Activated naive CD4-positive, alpha-beta T cell treated with Interleukin-2 at 50 U/mL for 16 hours (primary cell): ENCODE measurements around the gene TIGD1.

ENCODE experiments used
- DNase-seq: peaks from one replicate; pipeline ENCODE4 v3.0.0-alpha.2; 2020

The TIGD1 gene

DNA sequence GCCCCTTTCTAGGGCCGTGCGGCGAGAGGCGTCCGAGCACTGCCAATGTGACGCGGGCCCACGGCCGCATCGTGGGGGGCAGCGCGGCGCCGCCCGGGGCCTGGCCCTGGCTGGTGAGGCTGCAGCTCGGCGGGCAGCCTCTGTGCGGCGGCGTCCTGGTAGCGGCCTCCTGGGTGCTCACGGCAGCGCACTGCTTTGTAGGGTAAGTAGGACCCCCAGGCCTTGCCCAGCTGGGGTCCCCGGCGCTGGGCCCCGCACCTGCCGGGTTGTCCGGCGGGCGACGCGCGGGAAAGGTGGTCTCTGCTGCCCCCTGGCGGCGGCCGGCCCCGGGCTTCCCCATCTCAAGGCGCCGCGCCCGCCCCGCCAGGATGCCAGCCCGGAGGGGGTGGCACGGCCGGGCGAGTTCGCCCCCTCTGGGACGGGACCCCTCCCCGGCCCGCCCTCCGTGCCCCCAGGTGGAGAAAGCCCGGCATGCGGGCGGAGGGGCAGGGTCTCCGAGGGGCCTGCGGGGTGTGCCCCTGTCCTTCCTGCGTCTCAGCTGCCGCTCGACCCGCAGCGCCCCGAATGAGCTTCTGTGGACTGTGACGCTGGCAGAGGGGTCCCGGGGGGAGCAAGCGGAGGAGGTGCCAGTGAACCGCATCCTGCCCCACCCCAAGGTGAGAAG is 28.3 kb downstream of the TIGD1 start:
- DNase-seq, result peak; percentile 68

DNA sequence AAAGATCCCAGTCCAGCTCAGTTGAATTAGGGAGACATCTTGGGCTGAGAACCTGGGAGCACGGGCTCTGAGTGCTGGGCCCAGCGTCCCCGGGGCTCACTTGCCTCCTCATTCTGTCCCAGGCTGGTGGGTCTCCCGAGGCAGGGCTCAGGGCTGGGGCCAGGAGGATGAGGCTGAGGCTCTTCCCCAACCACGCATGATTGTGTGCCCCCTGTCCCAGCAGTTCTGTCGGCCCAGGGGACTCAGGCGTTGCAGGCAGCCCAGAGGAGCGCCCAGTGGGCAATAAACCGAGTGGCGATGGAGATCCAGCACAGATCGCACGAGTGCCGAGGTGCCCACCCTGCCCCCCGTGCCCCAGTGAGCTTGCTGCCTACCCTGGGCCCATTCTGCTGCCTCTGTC is 29.3 kb downstream of the TIGD1 start:
- no peak for DNase-seq

DNA sequence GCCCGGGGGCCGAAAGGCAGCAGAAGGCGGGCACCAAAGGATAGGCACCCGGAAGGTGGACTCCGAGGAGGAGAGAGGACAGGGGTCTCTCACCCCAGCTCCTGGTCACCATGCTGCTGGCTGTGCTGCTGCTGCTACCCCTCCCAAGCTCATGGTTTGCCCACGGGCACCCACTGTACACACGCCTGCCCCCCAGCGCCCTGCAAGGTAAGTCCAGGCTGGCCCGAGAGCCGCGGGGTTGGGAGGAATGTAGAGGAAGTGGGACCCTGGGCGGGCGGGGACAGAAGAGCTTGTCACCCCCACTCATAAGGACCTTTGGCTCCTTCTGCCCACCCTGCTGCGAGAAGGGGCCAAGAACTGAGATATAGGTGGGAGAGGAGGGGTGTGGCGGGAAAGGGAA is 29.9 kb downstream of the TIGD1 start:
- no peak for DNase-seq

DNA sequence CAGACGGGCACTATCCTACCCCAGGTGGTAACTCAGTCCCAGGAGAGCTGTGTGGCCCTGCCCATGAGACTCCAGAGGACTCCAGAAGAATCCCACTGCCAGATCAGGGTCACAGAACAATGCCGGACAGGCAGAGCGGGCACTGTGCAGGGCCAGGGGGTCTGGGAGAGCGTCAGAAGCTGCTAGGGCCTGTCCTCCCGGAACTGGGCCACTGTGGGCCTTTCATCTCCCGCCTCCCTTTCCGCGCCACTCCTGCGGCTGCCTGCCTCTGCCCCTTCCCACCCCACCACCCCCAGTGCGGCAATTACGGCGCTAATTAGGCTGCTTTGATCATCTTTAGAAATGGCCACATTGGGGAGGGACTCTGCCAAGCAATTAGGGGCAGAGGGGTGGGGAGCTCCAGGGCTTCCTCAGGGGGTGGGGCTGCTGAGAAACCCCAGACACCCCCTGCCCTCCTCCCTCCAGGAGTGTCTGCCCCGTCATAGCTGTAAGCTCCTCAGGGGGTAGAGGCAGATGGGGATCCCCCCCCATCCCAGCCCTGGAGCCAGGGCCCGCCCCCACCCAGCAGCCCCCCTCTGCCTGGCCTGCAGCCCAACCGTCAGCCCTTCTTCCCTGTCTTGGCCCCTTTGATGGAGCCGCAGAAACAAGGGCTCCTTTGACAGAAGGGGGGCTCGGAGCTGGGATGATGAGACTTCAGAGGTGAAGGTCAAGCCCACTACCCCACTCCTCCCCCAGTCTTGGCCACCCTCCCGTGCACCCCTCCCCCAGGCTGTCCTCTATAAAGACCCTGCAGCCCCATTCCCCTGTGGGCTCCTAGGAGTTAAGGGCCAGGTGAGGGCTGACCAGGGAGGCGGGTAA is 30.5 kb downstream of the TIGD1 start, which contains the start of gene PRSS56:
PRSS56 (plus strand) TSS at position 808 of the 858 bp plus-strand sequence. CDS start 211 bp downstream, outside the sequence.
- no peak for DNase-seq

DNA sequence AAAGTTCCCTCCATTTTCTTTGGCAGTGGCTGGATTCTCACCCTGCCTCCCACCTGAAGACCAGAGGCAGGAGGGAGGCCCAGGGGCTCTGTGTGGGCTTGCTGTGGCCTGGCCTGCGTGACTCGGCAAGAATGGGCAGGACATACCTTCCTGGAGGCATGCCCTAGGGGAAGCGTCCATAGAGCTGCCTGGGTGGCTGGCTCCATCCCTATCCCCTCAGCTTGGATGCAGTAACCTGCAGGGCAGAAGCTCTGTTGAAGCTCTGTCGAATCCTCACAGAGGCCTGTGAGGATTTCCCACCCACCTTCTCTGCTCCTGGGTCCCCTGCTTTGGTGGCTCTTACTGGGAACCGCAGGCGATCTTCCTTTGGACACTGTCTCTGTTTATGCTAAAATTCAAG is 31.5 kb downstream of the TIGD1 start:
- no peak for DNase-seq

DNA sequence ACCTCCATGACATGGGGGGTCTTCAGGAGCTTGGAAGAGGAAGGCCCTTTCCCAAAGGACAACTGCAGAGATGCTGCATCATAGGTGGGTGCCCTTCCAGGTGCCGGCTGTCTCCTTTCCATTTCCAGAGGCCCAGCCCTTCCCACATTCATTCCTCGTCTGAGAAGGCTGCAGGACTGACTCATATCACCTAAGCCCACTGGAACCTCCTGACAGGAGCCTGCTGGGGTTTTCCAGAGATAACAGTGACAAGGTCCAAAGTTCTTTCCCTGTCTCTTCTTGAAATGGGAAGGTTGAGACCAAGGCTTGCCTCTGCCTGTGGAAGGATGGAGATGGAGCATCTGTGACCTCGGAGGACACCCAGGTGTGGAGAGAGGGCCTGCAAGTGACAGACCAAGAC is 33.8 kb downstream of the TIGD1 start:
- DNase-seq, result no peak

DNA sequence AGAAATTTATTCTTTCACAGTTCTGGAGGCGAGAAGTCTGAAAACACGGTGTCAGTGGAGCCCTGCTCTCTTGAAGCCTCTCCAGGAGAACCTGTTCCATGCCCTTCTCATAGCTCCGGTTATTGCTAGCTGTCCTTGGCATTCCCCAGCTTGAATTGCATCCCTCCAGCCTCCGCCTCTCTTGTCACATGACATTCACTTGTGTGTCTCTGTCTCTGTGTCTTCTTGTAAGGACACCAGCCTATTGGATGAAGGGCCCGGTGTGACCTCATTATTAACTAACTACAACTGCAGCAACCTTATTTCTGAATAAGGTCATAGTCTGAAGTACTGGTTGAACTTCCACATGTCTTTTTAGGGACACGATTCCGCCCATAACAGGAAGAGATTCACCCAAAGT is 34.7 kb downstream of the TIGD1 start:
- no peak for DNase-seq

DNA sequence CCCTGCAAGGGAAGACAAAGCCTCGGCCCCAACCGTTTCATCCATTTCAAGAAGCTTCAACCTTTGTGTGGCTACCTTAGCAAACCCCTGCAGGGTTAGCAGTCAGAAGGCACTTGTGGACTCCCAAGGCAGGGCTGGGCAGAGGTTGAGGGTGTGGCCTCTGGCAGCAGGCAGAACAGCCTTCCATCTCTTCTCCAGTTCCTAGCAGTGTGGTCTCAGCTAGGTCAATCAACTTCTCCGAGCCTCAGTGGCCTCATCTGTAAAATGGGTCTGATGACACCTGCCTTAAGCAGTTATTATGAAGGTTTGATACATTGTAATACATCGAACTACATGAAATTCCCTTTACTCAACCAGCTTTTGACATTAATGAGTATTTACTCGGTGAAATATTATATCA is 37.0 kb downstream of the TIGD1 start:
- DNase-seq, result no peak

DNA sequence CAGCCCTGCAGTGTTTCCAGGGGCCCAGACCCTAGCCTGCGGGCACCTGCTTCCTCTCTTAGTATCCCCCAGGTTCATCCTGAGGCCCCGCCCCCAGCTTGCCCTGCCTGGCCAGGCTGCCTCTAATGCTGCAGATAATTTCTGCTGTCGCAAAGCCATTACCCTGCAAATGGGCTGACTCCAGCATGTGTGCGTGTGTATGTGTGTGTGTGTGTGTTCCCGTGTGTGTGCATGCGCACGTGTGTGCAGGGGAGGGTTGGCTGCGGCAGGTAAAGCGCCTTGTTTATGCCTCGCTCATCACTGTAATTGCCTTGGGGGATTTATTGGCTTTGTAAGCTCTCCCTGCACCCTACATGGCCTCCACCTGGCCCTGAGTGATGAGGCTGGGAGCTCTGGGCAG is 37.8 kb downstream of the TIGD1 start:
- DNase-seq, result no peak

DNA sequence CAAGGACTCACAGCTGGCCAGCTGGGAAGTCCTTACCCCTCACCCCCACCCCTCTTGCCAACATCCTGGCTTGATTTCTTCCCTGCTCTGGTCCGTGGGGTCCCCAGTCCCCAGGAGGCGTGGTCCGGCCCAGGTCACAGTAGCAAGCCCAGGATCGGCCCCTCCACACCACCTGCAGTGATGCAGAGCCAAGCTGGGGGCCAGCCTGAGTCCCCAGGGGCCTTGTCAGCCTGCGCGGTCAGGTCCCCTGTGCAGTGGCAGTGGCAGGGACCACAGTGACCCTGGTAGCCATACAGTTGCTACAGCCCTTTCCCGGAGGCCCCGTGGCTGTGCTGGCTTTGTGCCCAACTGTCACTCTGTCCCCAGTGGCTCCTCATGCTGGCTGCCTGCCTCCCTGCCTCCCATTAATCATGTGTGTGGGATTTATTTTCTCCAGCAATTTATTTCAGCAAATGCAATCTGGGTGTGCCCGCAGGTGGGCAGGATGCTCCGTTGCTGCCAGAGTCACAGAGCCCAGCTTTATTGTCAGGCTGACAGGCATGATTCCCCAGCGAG is 38.9 kb downstream of the TIGD1 start:
- no peak for DNase-seq

DNA sequence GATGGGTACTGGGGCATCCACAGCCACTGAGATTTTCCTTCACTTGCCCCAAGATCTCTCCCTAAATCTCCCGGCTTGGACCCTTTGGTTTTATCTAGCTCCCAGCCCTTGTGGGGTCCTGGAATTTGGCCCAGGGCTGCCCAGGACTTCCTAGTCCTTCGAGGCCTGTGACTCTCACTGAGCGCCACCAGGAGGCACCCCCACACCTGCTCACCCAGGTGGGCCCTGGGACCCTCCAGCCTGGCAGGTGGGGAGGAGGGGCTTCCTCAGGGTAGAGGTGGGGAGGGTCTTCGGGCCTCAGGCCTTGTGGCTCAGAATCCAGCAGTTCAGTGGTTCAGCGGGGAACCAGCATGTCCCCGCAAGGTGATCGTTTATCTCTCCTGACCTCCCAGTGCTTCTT is 42.1 kb downstream of the TIGD1 start:
- no peak for DNase-seq

DNA sequence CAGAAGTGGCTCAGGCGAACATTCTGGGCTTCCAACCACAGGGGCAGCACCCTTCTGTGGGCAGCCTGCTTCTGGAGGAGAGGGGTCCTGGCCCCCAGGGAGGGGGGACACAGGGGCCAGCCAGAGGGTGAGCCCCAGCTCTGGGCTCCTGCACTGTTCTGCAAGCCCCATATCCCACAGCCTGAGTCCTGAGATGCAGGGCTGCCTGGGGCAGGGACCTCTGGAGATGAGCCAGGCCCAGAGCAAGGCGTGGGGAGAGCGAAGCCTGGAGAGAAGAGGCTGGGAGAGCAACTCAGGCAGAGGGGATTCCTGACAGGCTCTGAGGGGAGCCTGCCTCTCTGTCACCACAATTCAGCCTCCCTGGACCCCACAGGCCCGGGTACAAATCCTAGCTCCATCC is 43.6 kb downstream of the TIGD1 start:
- no peak for DNase-seq

DNA sequence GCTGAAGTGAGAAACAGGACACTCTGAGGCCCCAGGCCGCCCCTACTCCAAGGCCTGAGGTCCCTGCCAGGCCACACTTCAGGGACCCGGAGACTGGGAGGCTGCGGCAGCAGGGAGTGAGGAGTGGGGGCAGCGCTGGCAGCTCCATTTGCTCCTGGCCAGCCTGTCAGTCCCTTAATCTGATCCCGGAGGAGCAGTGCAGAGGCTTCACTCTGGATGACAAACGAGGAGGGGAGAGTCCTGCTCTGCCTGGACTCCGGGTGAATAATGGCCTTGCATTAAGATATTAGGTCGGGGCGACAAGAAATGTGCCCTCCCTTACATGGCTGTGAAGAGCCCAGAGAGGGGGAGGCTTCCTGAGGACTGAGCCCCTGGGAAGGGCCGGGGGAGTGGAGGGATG is 44.5 kb downstream of the TIGD1 start:
- DNase-seq, result no peak

DNA sequence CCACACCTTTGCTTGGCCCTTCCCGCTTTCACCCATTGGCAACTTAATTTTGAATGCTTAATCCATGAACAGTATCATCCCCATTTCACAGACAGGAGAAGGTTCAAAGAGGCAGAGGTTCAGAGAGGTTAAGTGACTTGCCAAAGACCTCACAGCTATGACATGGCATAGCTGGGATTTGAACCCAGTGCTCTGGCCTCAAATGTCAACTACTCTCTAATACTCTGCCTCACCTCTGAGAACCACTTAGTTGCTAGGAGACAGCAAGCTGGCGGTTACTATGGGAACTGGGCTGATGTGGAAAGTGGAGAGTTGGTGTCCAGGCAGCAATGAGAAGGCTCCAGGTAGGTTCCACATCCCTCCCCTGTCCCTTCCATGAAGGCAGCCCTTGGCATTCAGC is 45.9 kb downstream of the TIGD1 start:
- no peak for DNase-seq

DNA sequence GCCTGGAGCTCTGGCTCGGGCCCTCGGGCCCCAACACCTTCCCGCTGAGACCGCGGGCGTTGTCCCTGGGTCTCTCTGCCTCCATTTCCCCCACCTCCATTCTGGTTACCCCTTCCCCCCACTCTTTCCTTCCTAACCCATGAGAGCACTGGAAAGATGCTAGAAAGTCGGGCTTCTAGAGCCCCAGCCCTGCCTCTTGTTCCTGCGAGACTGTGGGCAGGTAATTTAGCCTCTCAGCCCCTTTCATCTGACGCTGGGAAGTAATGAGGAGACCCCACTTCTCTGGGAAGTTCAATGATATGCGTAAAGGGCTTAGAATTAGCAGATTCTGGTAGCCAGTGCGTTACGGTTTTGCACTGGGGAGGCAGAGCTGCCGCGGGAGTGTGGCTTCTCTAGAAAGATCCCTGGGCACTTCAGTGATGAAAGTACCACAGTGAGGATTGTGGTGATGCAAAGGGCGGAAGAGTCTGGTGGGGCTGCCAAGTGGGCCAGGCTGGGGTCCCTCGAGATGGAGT is 46.5 kb downstream of the TIGD1 start:
- no peak for DNase-seq

DNA sequence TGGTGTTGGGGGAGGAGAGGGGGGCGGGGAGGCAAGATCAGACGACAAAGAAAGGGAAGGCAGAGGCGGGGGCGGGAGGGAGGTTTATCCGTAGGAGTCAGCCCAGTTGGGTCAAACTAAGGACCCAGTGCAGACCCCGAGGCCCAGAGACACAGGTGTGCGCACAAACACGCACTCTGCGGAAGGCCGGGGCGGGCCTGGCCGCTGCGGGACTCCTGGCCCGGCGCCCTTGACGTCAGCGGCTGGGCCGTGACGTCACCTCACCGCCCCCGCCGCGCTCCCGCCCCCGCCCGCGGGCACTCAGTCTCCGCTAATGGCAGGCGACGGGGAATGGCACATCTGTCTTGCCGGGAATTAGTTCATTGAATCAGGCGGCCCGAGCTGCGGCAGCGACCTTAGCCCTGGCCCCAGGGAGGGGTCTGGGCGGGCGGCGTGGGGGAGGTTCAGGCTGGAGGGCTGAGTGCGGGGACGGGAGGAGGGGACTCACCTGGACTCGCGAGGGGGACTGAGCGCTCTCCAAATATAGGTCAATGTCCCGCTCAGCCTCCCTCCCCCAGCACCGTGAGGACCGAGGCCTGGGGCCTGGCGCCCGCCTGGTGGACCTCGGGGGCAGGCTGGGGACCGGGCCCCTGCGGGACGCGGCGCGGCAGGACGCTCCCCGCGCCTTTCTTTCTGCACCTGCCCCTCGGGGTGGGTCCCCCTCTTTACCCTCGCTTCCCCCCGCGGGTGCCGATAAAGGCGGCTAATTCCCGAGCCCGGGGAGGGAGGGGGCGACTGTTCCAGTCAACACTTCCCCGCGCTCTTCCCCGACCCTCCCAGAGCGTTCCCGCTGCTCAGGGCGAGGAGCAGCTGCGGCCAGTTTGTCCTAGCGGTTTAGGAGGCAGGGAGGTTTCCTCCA is 47.2 kb downstream of the TIGD1 start:
- DNase-seq, result peak; percentile 44

DNA sequence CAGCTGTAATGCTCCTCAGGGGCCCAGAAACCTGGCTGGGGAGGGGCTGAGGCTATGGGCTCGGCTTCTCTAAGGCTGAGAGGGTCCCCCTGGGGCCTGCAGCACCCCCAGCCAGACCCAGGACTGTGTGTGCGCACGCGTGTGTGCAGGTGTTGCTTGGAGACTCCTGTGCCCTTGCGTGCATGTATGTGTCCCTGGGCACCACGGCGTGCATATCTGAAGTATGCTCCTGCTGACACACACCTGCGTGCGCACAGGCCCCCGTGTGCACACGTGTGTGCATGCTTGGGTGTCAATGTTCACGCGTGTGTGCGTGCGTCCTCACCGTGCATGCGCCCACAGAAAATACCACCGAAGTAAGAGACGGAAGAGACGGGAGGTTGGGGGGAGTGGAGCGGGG is 47.8 kb downstream of the TIGD1 start:
- DNase-seq, result peak; percentile 7

DNA sequence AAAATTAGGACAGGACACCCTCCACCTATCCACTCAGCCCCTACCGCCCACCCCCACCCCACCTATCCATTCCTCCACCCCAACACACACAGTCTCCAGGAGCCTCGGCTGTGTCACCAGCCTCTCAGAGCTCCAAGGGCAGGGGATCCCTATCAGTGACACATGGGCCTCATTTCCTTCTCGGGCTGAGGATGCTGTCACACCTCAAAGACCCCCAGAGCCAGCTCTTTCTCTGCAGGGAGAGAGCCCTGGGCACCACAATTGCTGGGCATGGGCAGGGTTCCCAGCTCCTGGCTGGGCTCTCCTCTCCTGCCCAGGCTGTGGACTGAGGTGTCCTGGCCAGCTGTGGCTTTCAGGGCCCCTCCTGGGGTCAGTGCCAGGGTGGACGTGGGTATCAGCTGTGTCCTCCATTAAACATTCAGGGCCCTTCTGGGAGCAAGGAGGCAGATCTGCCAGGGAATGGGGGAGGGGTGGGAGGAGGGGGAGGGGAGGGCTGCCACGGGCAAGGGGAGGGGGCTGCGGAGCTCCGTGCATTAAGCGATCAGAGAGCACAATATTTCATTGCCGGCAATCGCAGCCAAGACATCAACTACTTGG is 48.5 kb downstream of the TIGD1 start:
- no peak for DNase-seq

DNA sequence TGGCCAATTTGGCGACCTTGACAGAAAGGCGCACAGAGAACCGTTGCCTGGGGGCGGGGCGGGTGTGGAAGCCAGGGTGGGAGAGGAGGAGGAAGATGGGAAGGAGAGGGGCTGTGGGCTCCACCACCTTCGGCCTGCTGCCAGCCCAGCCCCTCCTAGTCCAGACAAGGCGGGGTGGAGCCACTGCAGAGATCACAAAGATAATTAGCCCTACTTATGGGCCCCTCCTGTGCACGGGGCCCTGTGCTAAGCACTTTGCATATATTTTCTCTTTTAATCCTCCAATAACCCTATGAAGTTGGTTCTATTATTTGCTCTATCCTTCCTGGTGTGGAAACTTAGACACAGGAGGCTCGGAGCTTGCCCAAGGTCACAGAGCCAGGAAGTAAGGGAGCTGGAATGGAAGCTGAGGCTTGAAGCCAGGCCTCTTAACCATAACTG is 49.0 kb downstream of the TIGD1 start:
- DNase-seq, result no peak

DNA sequence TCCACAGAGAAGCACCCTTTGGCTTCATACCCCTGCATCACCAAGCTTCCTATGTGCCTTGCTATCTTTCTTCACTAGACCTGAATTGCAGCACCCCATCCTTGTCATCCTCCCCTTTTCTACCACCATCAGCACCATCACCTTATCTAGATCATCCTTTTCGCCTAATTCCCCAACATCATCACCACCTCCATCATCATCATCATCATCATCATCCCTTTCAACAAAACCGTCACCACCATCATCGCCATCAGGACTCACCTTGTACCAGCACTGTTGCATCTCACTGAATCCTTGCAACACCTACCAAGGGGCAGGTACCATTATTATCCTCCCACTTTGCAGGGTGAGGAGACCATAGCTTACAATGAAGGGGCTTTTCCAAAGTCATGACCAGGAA is 51.9 kb downstream of the TIGD1 start:
- DNase-seq, result no peak
